Measurements from ENCODE around the gene ZDHHC24. TPM values are rescaled to one million over a fixed set of nuclear protein-coding genes. Genes with fewer than 3 reads are reported as not detected.

ZDHHC24 gene
- 7.2 TPM for total RNA-seq

GRCh38 chr11:66545701-66546367 lies at the start of gene ZDHHC24:
Gene ZDHHC24, minus strand, starts transcription at chr11:66546048. Its CDS starts 45 bp downstream, at chr11:66546003.

GRCh38 chr11:66592457-66593302 lies 46.8 kb upstream of the ZDHHC24 start, which contains the start of the genes CCDC87 and CCS:
Gene CCDC87, minus strand, starts transcription at chr11:66593063. Its CDS starts 48 bp downstream, at chr11:66593015.
Gene CCS, plus strand, starts transcription at chr11:66593185. Its CDS starts 77 bp downstream, at chr11:66593262.

GRCh38 chr11:66568124-66568916 lies 22.5 kb upstream of the ZDHHC24 start, which contains the start of gene CTSF:
Gene CTSF, minus strand, starts transcription at chr11:66568606. Its CDS starts 120 bp downstream, at chr11:66568486.

GRCh38 chr11:66546368-66546965 lies 619 bp upstream of the ZDHHC24 start, which contains the start of gene ACTN3:
Gene ACTN3, plus strand, starts transcription at chr11:66546903. Its CDS starts 35 bp downstream, at chr11:66546938.

GRCh38 chr11:66510271-66510989 lies 35.4 kb downstream of the ZDHHC24 start, which contains the start of gene BBS1:
Gene BBS1, plus strand, starts transcription at chr11:66510635. Its CDS starts 25 bp downstream, at chr11:66510660.

GRCh38 chr11:66480117-66480938 lies 65.5 kb downstream of the ZDHHC24 start, which contains the start of gene DPP3:
Gene DPP3, plus strand, starts transcription at chr11:66480434. Its CDS starts 1,767 bp downstream, at chr11:66482201.

Other genes starting within 250 kb of the ZDHHC24 start
- gene CD248, start 229.0 kb downstream of the ZDHHC24 start, total RNA-seq = 1.6 TPM
- gene RIN1, start 209.6 kb downstream of the ZDHHC24 start, total RNA-seq = 1.4 TPM
- gene BRMS1, start 200.9 kb downstream of the ZDHHC24 start, total RNA-seq = 10.6 TPM
- gene B4GAT1, start 198.4 kb downstream of the ZDHHC24 start, total RNA-seq = 117 TPM
- gene SLC29A2, start 174.3 kb downstream of the ZDHHC24 start, total RNA-seq = 2.1 TPM
- gene NPAS4, start 125.0 kb downstream of the ZDHHC24 start, total RNA-seq = 1.6 TPM
- 19.4 TPM for gene MRPL11, start 107.2 kb downstream of the ZDHHC24 start, total RNA-seq
- gene PELI3, start 79.1 kb downstream of the ZDHHC24 start, total RNA-seq = 15.0 TPM
- 51.7 TPM for gene DPP3, start 65.6 kb downstream of the ZDHHC24 start, total RNA-seq
- gene BBS1, start 35.4 kb downstream of the ZDHHC24 start, total RNA-seq = 58.8 TPM
- 0.23 TPM for gene ACTN3, start 855 bp upstream of the ZDHHC24 start, total RNA-seq
- 46.8 TPM for gene CTSF, start 22.6 kb upstream of the ZDHHC24 start, total RNA-seq
- 1.2 TPM for gene CCDC87, start 47.0 kb upstream of the ZDHHC24 start, total RNA-seq
- 20.8 TPM for gene CCS, start 47.1 kb upstream of the ZDHHC24 start, total RNA-seq
- gene RBM14, start 70.6 kb upstream of the ZDHHC24 start, total RNA-seq = 45.0 TPM
- 122 TPM for gene RBM4, start 92.7 kb upstream of the ZDHHC24 start, total RNA-seq
- gene RBM4B, start 131.8 kb upstream of the ZDHHC24 start, total RNA-seq = 67.6 TPM
- gene SPTBN2, start 183.2 kb upstream of the ZDHHC24 start, total RNA-seq = 97.3 TPM